CD14-positive monocyte (primary cell): ENCODE data around the gene BMERB1. TPM values are rescaled to one million over a fixed set of nuclear protein-coding genes. Genes with fewer than 3 reads are reported as not detected.

Experiments used
- DNase-seq, 3 donors: peaks; one replicate each; pipeline ENCODE4 v3.0.0-alpha.2; 2011 to 2022
- H2AFZ ChIP-seq: 2 replicates; pipeline ENCODE4 v1.6.0; 2012; ENCODE audit warnings: mild to moderate bottlenecking, low read depth, low read length, inconsistent platforms; ENCODE audit not compliant: insufficient read depth, poor library complexity, severe bottlenecking
- H3K27ac ChIP-seq, 2 donors: 1 replicate in 1 of 2; 2 replicates in 1 of 2; pipeline ENCODE4 v1.5.1; 2012 to 2013; ENCODE audit warnings: low read length in 2 of 2, control low read depth in 1 of 2, inconsistent platforms in 1 of 2, low read depth in 1 of 2, mild to moderate bottlenecking in 1 of 2
- H3K27me3 ChIP-seq, 2 donors: one replicate each; pipeline versions ENCODE4 v1.6.0 to v1.6.1; 2011 to 2013; ENCODE audit warnings: low read length in 2 of 2; ENCODE audit not compliant: control insufficient read depth in 2 of 2, insufficient read depth in 2 of 2
- H3K36me3 ChIP-seq, 2 donors: replicated peaks in 1 of 2; 1 replicate in 1 of 2; 2 replicates in 1 of 2; pipeline versions ENCODE4 v1.5.1 to v1.6.1; 2012 to 2013; ENCODE audit warnings: low read length in 2 of 2, control low read depth in 1 of 2, inconsistent platforms in 1 of 2, mild to moderate bottlenecking in 1 of 2; ENCODE audit not compliant: insufficient read depth in 2 of 2, control insufficient read depth in 1 of 2
- H3K4me1 ChIP-seq, 2 donors: 1 replicate in 1 of 2; 2 replicates in 1 of 2; pipeline versions ENCODE4 v1.5.1 to v1.6.1; 2012 to 2013; ENCODE audit warnings: low read length in 2 of 2, control low read depth in 1 of 2, inconsistent platforms in 1 of 2, mild to moderate bottlenecking in 1 of 2, moderate library complexity in 1 of 2; ENCODE audit not compliant: insufficient read depth in 2 of 2, control insufficient read depth in 1 of 2
- H3K4me2 ChIP-seq: replicated peaks from 2 replicates; pipeline ENCODE3; 2012; ENCODE audit warnings: low read length, moderate library complexity, mild to moderate bottlenecking; ENCODE audit not compliant: poor library complexity, severe bottlenecking; ENCODE audit errors: extremely low read depth
- H3K4me3 ChIP-seq, 3 experiments: fragments of 200-600 bp in 1 of 3; sonication (generic) in 1 of 3; replicated peaks in 1 of 3; 1 replicate in 2 of 3; 2 replicates in 1 of 3; pipeline ENCODE4 v1.5.1; 2011 to 2013; ENCODE audit warnings: low read length in 3 of 3, mild to moderate bottlenecking in 3 of 3, control low read depth in 2 of 3, low read depth in 2 of 3, inconsistent platforms in 1 of 3, moderate library complexity in 1 of 3
- H3K79me2 ChIP-seq: 2 replicates; pipeline ENCODE4 v1.6.0; 2012; ENCODE audit warnings: mild to moderate bottlenecking, control low read depth, inconsistent platforms, low read length, moderate library complexity; ENCODE audit not compliant: insufficient read depth
- H3K9ac ChIP-seq: 2 replicates; pipeline ENCODE4 v1.6.0; 2017; ENCODE audit warnings: low read length, mild to moderate bottlenecking; ENCODE audit not compliant: insufficient read depth, poor library complexity, severe bottlenecking
- H3K9me3 ChIP-seq, 2 donors: replicated peaks in 1 of 2; 1 replicate in 1 of 2; 2 replicates in 1 of 2; pipeline versions ENCODE4 v1.5.1 to v1.6.1; 2012 to 2013; ENCODE audit warnings: low read length in 2 of 2, control low read depth in 1 of 2; ENCODE audit not compliant: control insufficient read depth in 1 of 2, insufficient read depth in 1 of 2
- H4K20me1 ChIP-seq: 2 replicates; pipeline ENCODE4 v1.6.0; 2012; ENCODE audit warnings: mild to moderate bottlenecking, low read length, control low read depth, moderate library complexity; ENCODE audit not compliant: insufficient read depth
- H3K27ac Mint-ChIP-seq, 7 donors: one replicate each; pipeline ENCODE4 v1.8.0; 2020; ENCODE audit warnings: mild to moderate bottlenecking in 7 of 7, mixed read lengths in 7 of 7, moderate library complexity in 6 of 7, inconsistent platforms in 2 of 7
- H3K27me3 Mint-ChIP-seq, 3 donors: one replicate each; pipeline ENCODE4 v1.8.0; 2021 to 2022; ENCODE audit warnings: low read depth in 3 of 3, mild to moderate bottlenecking in 3 of 3, mixed read lengths in 3 of 3, moderate library complexity in 3 of 3, inconsistent platforms in 1 of 3
- H3K36me3 Mint-ChIP-seq, 2 donors: one replicate each; pipeline ENCODE4 v1.8.0; 2020; ENCODE audit warnings: mixed read lengths in 2 of 2, inconsistent platforms in 1 of 2, mild to moderate bottlenecking in 1 of 2
- H3K4me1 Mint-ChIP-seq: one replicate; pipeline ENCODE4 v1.8.0; 2020; ENCODE audit warnings: mild to moderate bottlenecking, mixed read lengths
- H3K4me3 Mint-ChIP-seq, 2 donors: one replicate each; pipeline ENCODE4 v1.8.0; 2020; ENCODE audit warnings: mild to moderate bottlenecking in 2 of 2, mixed read lengths in 2 of 2, moderate library complexity in 1 of 2
- H3K9me3 Mint-ChIP-seq, 7 donors: one replicate each; pipeline ENCODE4 v1.8.0; 2020 to 2022; ENCODE audit warnings: mixed read lengths in 7 of 7, mild to moderate bottlenecking in 6 of 7, moderate library complexity in 6 of 7, inconsistent platforms in 2 of 7
- CTCF ChIP-seq: fragments of 200-600 bp; IDR thresholded peaks from one replicate; pipeline ENCODE4 v1.8.0; 2022; ENCODE audit warnings: antibody characterized with exemption, mild to moderate bottlenecking
- WGBS: methylation state at CpG from one replicate; pipeline ENCODE4 v1.1.5; 2013; ENCODE audit warnings: missing lambda C conversion rate; ENCODE audit not compliant: insufficient coverage; 5-methylcytosine and 5-hydroxymethylcytosine counted together
- intact Hi-C, 2 donors: fragments of 100-400 bp; cut with micrococcal nuclease; formaldehyde crosslinking; loops; one replicate each; pipeline versions ENCODE4 v1.15.0 to v1.15.1; 2023
- polyA plus RNA-seq, 3 donors: library from polyadenylated mRNA; depleted of rRNA in 1 of 3; unstranded in 2 of 3; stranded (reverse) in 1 of 3; fragments of 300-500 nt in 2 of 3; fragments of >200 nt in 1 of 3; fragmentation: Illumina TruSeq in 2 of 3; gene quantifications; 1 replicate in 2 of 3; 2 replicates in 1 of 3; pipeline ENCODE4 v1.2.3, GENCODE V29; 2012 to 2021

Gene BMERB1
- polyA plus RNA-seq, 3 donors = 0.11 to 0.28 (median 0.11) TPM

GRCh38 chr16:15513156-15513555, 78.8 kb downstream of the BMERB1 start:
- WGBS = no CpG with 5 or more reads among the region's 11 CpGs
- H3K4me2 ChIP-seq = no peak overlapping the region
- H3K36me3 ChIP-seq = no peaks in the 10 kb centered on the region
- no peaks in the 10 kb centered on the region for H4K20me1 ChIP-seq
- H3K4me3 ChIP-seq = no peak overlapping the region
- H3K27me3 ChIP-seq = no peaks in the 10 kb centered on the region
- no peak overlapping the region for H3K9ac ChIP-seq
- H3K27me3 Mint-ChIP-seq = peaks cover 8 to 15% (median 12%) of the 10 kb centered on the region in 3 donors
- H3K9me3 ChIP-seq = no peaks in the 10 kb centered on the region
- H3K4me1 ChIP-seq = no peaks in the 10 kb centered on the region
- no peak overlapping the region for H2AFZ ChIP-seq
- peaks cover 7% of the 10 kb centered on the region for H3K4me1 Mint-ChIP-seq
- intact Hi-C loops = no loop called here
- no peak overlapping the region for H3K27ac ChIP-seq
- no peak overlapping the region for H3K4me3 Mint-ChIP-seq
- H3K9me3 Mint-ChIP-seq = no peaks in the 10 kb centered on the region
- no peak overlapping the region for H3K27ac Mint-ChIP-seq
- no peaks in the 10 kb centered on the region for H3K36me3 Mint-ChIP-seq
- no peaks in the 10 kb centered on the region for H3K79me2 ChIP-seq
- no peak for TF ChIP-seq CTCF
- no peak for DNase-seq

GRCh38 chr16:15515992-15516391, 81.6 kb downstream of the BMERB1 start:
- peaks cover 22 to 23% of the 10 kb centered on the region in 2 donors for H3K4me1 ChIP-seq
- no peaks in the 10 kb centered on the region for H3K9me3 ChIP-seq
- TF ChIP-seq CTCF = no peak
- no peak overlapping the region for H3K4me2 ChIP-seq
- Mint-ChIP-seq H3K36me3 (no peaks in the 10 kb centered on the region), H3K4me1 (peaks cover 33% of the 10 kb centered on the region), H3K27ac (no peak overlapping the region), H3K4me3 (no peak overlapping the region), H3K27me3 (peaks cover 10 to 13% (median 11%) of the 10 kb centered on the region in 3 donors), H3K9me3 (no peaks in the 10 kb centered on the region)
- no peaks in the 10 kb centered on the region for H4K20me1 ChIP-seq
- 100% methylated on average over 2 of the region's 4 CpGs for WGBS
- H3K27ac ChIP-seq = no peak overlapping the region
- no peak for DNase-seq
- H3K4me3 ChIP-seq = no peak overlapping the region
- no peaks in the 10 kb centered on the region for H3K79me2 ChIP-seq
- H3K36me3 ChIP-seq = no peaks in the 10 kb centered on the region
- intact Hi-C loops = no loop called here
- no peaks in the 10 kb centered on the region for H3K27me3 ChIP-seq
- no peak overlapping the region for H2AFZ ChIP-seq
- H3K9ac ChIP-seq = no peak overlapping the region
